ENCODE data around the gene HPS5.

The HPS5 gene

DNA sequence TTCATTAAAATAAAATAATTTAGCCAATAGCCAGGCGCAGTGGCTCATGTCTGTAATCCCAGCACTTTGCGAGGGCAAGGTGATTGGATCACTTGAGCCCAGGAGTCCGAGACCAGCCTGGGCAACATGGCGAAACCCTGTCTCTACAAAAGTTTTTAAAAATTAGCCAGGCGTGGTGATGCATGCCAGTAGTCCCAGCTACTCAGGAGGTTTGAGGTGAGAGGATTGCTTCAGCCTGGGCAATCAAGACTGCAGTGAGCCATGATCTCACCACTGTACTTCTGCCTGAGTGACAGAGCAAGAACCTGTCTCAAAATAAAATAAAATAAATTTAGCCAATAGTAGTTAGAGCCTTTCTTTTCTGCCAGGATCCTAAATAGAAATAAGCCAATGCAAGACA lies 12.2 kb downstream of the HPS5 start:
- TF ChIP-seq GATA2 (IDR thresholded peaks at IDR 0.05; ENCODE audit: low read depth, low read length) (no peak), GATA3 (IDR thresholded peaks at IDR 0.05; ENCODE audit: low read depth, low read length) (no peak)

- TF ChIP-seq GATA3 (IDR thresholded peaks at IDR 0.05; ENCODE audit: low read depth, low read length) (no peak), GATA2 (IDR thresholded peaks at IDR 0.05; ENCODE audit: low read depth, low read length) (no peak)
Observed at GRCh38 chr11:18308242-18308641, 13.7 kb downstream of the HPS5 start.

DNA sequence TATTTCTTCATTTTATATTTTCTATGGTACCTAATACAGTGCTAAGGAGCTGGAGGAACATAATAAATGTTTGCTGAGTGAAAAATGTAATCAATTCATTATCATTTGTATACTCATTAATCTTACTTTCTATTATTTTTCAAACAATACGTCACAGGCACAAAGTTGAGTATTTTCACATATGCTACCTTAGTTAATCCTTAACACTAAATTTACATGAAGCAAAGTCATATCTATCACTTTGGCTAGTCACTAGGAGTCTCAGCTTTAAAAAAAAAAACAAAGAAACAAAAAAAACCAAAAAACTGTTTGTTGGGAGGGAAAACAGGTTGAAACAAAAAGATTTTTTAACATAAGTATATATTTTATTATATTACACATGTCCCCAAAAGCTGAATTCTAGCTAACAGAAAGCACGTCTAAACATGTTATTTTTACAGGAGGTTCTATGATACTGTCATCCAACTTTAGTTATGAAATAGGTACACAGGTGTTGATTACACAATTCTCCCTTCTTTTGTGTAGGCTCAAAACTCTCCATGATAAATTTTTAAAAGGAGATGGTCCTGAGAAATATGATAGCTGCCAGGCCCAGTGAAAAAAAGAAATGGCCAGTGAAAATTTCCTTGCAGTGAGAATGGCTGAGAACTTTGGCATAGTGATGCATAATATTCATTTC lies 14.3 kb downstream of the HPS5 start:
- TF ChIP-seq GATA2 (IDR thresholded peaks at IDR 0.05; ENCODE audit: low read depth, low read length) (no peak), GATA3 (IDR thresholded peaks at IDR 0.05; ENCODE audit: low read depth, low read length) (no peak)

DNA sequence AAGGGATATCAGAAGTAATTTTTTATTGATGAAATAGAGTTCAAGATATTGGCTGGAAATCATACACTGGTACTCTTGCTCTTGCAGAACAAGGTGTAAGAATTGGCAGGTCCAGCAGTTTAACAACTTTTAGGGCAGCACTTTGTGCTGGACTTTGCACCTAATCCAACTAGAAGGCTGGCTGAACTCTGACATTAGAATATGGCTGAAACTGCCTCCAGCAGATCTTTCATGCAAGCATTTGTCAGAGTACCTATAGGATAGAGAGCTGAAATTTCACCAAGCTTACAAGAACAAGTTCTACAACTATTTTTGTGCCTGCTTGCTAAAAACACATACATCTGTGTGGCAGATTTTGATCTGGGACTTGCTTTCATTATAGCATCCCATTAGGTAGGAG lies 17.2 kb downstream of the HPS5 start:
- TF ChIP-seq GATA2 (IDR thresholded peaks at IDR 0.05; ENCODE audit: low read depth, low read length) (no peak), GATA3 (IDR thresholded peaks at IDR 0.05; ENCODE audit: low read depth, low read length) (no peak)

GRCh38 chr11:18299721-18300120 lies 22.2 kb downstream of the HPS5 start:
- TF ChIP-seq GATA2 (IDR thresholded peaks at IDR 0.05; ENCODE audit: low read depth, low read length): no peak
- TF ChIP-seq GATA3 (IDR thresholded peaks at IDR 0.05; ENCODE audit: low read depth, low read length): no peak

GRCh38 chr11:18295316-18295715 lies 26.6 kb downstream of the HPS5 start:
- TF ChIP-seq GATA2 (IDR thresholded peaks at IDR 0.05; ENCODE audit: low read depth, low read length): no peak
- no peak for TF ChIP-seq GATA3 (IDR thresholded peaks at IDR 0.05; ENCODE audit: low read depth, low read length)

DNA sequence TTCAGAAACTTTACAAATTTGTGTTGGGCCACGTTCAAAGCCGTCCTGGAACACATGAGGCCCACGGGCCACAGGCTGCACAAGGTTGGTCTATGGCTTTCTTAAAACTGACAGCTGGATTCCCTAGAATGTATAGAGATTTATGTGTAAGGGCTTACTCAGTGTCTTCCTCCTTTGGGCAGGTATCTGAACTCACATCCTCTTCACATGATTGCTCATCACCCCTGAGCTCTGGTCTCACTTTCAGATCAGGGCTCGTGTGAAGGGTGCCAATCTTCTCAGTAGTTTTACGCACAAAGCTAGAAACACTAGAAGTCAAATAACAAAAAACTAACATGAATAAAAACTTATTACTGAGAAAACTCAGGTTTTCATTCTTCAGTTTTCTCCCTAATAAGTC lies 27.1 kb downstream of the HPS5 start:
- no peak for TF ChIP-seq GATA2 (IDR thresholded peaks at IDR 0.05; ENCODE audit: low read depth, low read length)
- no peak for TF ChIP-seq GATA3 (IDR thresholded peaks at IDR 0.05; ENCODE audit: low read depth, low read length)

DNA sequence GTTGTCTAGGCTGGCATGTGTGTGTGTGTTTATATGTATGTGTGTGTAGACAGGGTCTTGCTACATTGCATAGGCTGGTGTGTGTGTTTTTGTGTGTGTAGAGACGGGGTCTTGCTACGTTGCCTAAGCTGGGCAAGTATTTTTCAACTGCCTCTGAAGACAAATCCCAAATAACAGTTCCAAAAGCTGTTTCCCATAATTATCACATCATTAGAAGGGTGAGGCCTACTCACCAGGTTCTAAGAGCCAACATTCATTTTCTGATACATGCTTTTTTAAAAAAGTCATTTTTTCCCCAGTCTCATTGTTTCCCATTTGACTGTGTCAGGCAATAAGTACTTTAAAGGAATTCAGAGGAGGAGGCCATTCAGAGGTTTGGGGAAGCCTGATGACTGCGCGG lies 33.0 kb downstream of the HPS5 start:
- TF ChIP-seq GATA2 (IDR thresholded peaks at IDR 0.05; ENCODE audit: low read depth, low read length) (no peak), GATA3 (IDR thresholded peaks at IDR 0.05; ENCODE audit: low read depth, low read length) (no peak)

DNA sequence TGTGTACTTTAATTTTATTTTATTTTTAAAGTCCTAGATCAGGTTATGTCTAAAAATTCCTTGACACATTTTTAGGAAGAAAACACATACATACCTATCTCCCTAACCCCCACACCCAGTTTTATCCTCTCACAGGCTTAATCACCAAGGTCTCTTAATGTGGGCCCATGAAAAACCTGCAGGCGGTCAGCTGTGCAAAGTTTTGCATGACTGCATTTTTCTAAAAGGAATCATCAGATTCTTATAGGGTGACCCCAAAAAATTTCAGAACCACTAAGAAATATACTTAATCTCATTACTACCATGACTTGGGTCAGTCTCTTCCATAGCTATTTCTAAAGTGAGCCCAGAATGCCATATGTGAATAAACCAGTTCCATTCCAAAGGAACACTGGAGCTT lies 36.1 kb downstream of the HPS5 start:
- TF ChIP-seq GATA3 (IDR thresholded peaks at IDR 0.05; ENCODE audit: low read depth, low read length) (no peak), GATA2 (IDR thresholded peaks at IDR 0.05; ENCODE audit: low read depth, low read length) (no peak)

GRCh38 chr11:18282626-18283025 lies 39.3 kb downstream of the HPS5 start:
- TF ChIP-seq GATA2 (IDR thresholded peaks at IDR 0.05; ENCODE audit: low read depth, low read length) (no peak), GATA3 (IDR thresholded peaks at IDR 0.05; ENCODE audit: low read depth, low read length) (no peak)

DNA sequence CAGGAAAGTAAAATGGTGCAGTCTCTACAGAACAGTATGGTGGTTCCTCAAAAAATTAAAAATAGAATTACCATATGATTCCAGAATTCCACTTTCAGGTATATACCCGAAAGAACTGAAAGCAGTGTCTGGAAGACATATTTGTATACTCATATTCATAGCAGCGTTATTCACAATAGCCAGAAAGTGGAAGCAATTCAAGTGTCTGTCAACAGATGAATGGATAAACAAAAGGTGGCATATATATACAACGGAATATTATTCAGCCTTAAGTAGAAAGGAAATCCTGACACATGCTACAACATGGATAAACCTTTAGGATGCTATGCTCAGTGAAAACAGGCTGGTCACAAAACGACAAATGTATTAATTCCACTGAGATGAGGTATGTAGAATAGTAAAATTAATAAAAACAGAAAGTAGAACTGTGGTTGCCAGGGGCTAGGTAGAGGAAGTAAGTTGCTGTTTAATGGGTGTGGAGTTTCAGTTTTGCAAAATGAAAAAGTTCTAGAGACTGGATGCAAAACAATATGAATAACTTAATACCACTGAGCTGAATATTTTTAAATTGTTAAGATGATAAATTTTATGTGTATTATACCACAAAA lies 41.4 kb downstream of the HPS5 start:
- TF ChIP-seq GATA2 (IDR thresholded peaks at IDR 0.05; ENCODE audit: low read depth, low read length) (no peak), GATA3 (IDR thresholded peaks at IDR 0.05; ENCODE audit: low read depth, low read length) (no peak)

GRCh38 chr11:18277565-18278271 lies 44.2 kb downstream of the HPS5 start:
- TF ChIP-seq GATA2 (IDR thresholded peaks at IDR 0.05; ENCODE audit: low read depth, low read length): no peak
- TF ChIP-seq GATA3 (IDR thresholded peaks at IDR 0.05; ENCODE audit: low read depth, low read length): no peak

DNA sequence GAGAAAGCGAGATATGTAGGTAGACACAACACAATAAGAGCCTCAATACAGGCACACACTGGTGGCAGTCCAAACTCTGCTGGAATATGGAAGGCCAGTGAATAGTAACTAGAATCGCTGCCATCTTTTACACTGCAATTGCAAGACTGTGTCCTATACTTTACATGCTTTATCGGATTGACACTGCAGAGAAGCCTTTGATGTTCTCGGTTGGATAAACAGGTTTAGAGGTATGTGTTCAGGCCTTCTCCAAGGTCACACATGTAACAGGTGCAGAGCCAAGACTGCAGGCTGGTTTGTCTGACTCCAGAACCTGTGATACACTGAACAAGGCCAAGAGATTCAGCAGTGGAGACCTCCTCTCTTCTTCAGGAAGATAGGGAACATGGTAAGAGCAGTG lies 50.7 kb downstream of the HPS5 start:
- TF ChIP-seq GATA2 (IDR thresholded peaks at IDR 0.05; ENCODE audit: low read depth, low read length): no peak
- TF ChIP-seq GATA3 (IDR thresholded peaks at IDR 0.05; ENCODE audit: low read depth, low read length): no peak

DNA sequence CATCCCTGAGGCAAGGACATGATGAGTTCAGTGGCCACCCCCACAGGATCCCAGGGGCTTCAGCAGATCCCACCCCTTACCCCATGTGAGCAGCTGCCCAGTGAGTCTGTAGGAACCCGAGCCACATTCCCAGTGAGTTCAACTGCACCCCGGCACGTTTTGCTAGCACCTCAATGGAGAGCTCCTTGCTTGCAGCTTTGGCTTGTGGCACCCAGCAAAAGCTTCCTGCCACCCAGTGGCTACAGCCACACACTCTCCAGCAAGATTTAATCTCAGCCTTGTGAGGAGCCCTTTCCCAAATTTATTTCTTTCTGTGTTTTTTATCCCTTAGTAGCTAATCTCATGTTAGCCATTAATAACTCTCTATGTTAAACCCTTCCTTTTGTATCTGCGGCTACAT lies 51.8 kb downstream of the HPS5 start:
- TF ChIP-seq GATA3 (IDR thresholded peaks at IDR 0.05; ENCODE audit: low read depth, low read length): no peak
- no peak for TF ChIP-seq GATA2 (IDR thresholded peaks at IDR 0.05; ENCODE audit: low read depth, low read length)

- no peak for TF ChIP-seq GATA2 (IDR thresholded peaks at IDR 0.05; ENCODE audit: low read depth, low read length)
- TF ChIP-seq GATA3 (IDR thresholded peaks at IDR 0.05; ENCODE audit: low read depth, low read length): no peak
Observed at GRCh38 chr11:18265949-18266348, 56.0 kb downstream of the HPS5 start, which contains the start of gene SAA1. Gene SAA1, plus strand, starts transcription at chr11:18266264. Its CDS starts 624 bp downstream, at chr11:18266888.
